SK-N-SH (cell line): ENCODE data around the gene POLR1C. TPM values are rescaled to one million over a fixed set of nuclear protein-coding genes. Genes with fewer than 3 reads are reported as not detected.
A peak's percentile ranks its signal among the peaks of the same experiment; 100 is the strongest.

Source experiments
- CTCF ChIA-PET: fragments of 300-600, 350-600 bp; formaldehyde crosslinking; extraction: SDS; loops from one replicate; lab custom pipeline; 2021; lab: Yijun Ruan, JAX
- POLR2A ChIA-PET: fragments of 350-600 bp; sonication (Branson Sonifier 250); formaldehyde crosslinking; extraction: SDS; loops from one replicate; lab custom pipeline; 2020; ENCODE audit warnings: antibody characterized with exemption, inconsistent platforms; lab: Yijun Ruan, JAX
- DNase-seq: peaks from one replicate; pipeline ENCODE4 v3.0.0; 2012
- H2AFZ ChIP-seq: fragments of 200-600 bp; sonication (generic); 2 replicates; pipeline ENCODE4 v1.8.1; 2016; ENCODE audit warnings: antibody characterized with exemption, mild to moderate bottlenecking, low read depth
- H3F3A ChIP-seq: fragments of 200-600 bp; sonication (generic); replicated peaks from 2 replicates; pipeline ENCODE3; 2016; ENCODE audit warnings: antibody characterized with exemption, mild to moderate bottlenecking; ENCODE audit not compliant: insufficient read depth
- H3K27ac ChIP-seq, 2 experiments: fragments of 200-500 bp in 1 of 2; fragments of 200-600 bp in 1 of 2; sonication (Bioruptor generic) in 1 of 2; sonication (generic), shearing (Covaris generic) in 1 of 2; 2 replicates each; pipeline versions ENCODE4 v1.5.1 to v1.6.1; 2014 to 2016; ENCODE audit warnings: low read depth in 2 of 2, inconsistent platforms in 1 of 2, low read length in 1 of 2, mild to moderate bottlenecking in 1 of 2, mixed read lengths in 1 of 2
- H3K27me3 ChIP-seq: fragments of 200-600 bp; sonication (generic), shearing (Covaris generic); 2 replicates; pipeline ENCODE4 v1.6.1; 2016; ENCODE audit warnings: mixed run types; ENCODE audit not compliant: insufficient read depth
- H3K36me3 ChIP-seq, 2 experiments: fragments of 200-500 bp in 1 of 2; fragments of 200-600 bp in 1 of 2; sonication (Bioruptor generic) in 1 of 2; sonication (generic) in 1 of 2; replicated peaks in 1 of 2; 2 replicates each; pipeline versions ENCODE3 to v1.5.1; 2014 to 2016; ENCODE audit warnings: low read length in 1 of 2, mild to moderate bottlenecking in 1 of 2; ENCODE audit not compliant: insufficient read depth in 2 of 2, control insufficient read depth in 1 of 2
- H3K4me1 ChIP-seq, 2 experiments: fragments of 200-500 bp in 1 of 2; fragments of 200-600 bp in 1 of 2; sonication (Bioruptor generic) in 1 of 2; sonication (generic), shearing (Covaris generic) in 1 of 2; 2 replicates each; pipeline versions ENCODE4 v1.5.1 to v1.6.1; 2014 to 2016; ENCODE audit warnings: low read depth in 1 of 2, low read length in 1 of 2, mixed run types in 1 of 2; ENCODE audit not compliant: insufficient read depth in 2 of 2, control insufficient read depth in 1 of 2
- H3K4me2 ChIP-seq: fragments of 200-600 bp; sonication (generic), shearing (Covaris generic); 2 replicates; pipeline ENCODE4 v1.6.1; 2017; ENCODE audit warnings: mixed run types
- H3K4me3 ChIP-seq, 2 experiments: fragments of 200-500 bp in 1 of 2; fragments of 200-600 bp in 1 of 2; sonication (Bioruptor generic) in 1 of 2; sonication (generic), shearing (Covaris generic) in 1 of 2; 2 replicates each; pipeline versions ENCODE4 v1.5.1 to v1.8.1; 2014 to 2016; ENCODE audit warnings: low read depth in 2 of 2, inconsistent platforms in 1 of 2, low read length in 1 of 2, mild to moderate bottlenecking in 1 of 2, mixed read lengths in 1 of 2, moderate library complexity in 1 of 2
- H3K79me2 ChIP-seq: fragments of 200-600 bp; sonication (generic); 2 replicates; pipeline ENCODE4 v1.8.1; 2017; ENCODE audit warnings: mild to moderate bottlenecking; ENCODE audit not compliant: insufficient read depth
- H3K9ac ChIP-seq: fragments of 200-600 bp; sonication (generic); 2 replicates; pipeline ENCODE4 v1.6.1; 2017; ENCODE audit warnings: mixed run types
- H3K9me2 ChIP-seq: fragments of 200-600 bp; sonication (generic); 2 replicates; pipeline ENCODE4 v1.6.1; 2017; ENCODE audit warnings: mixed run types
- H3K9me3 ChIP-seq: fragments of 200-600 bp; sonication (generic); 2 replicates; pipeline ENCODE4 v1.6.1; 2017; ENCODE audit warnings: mixed run types, mild to moderate bottlenecking, moderate library complexity
- H4K20me1 ChIP-seq: fragments of 200-600 bp; sonication (generic); 2 replicates; pipeline ENCODE4 v1.6.1; 2017; ENCODE audit warnings: mild to moderate bottlenecking, mixed run types; ENCODE audit not compliant: insufficient read depth
- EP300 ChIP-seq, 2 experiments: IDR thresholded peaks; 2 replicates each; pipeline versions ENCODE4 v1.4.0 to v1.6.1; 2012; ENCODE audit warnings: borderline replicate concordance in 1 of 2, low read depth in 1 of 2, low read length in 1 of 2
- FOXJ3 ChIP-seq: sonication (generic); formaldehyde crosslinking; IDR thresholded peaks from 2 replicates; pipeline ENCODE4 v1.5.1; 2020; ENCODE audit warnings: mild to moderate bottlenecking, missing genetic modification reagents
- FOXM1 ChIP-seq: IDR thresholded peaks from 2 replicates; pipeline ENCODE4 v1.4.0; 2012; ENCODE audit warnings: low read depth, mild to moderate bottlenecking
- JUND ChIP-seq: IDR thresholded peaks from 2 replicates; pipeline ENCODE4 v1.4.0; 2012
- MXI1 ChIP-seq: IDR thresholded peaks from 2 replicates; pipeline ENCODE4 v1.6.1; 2012; ENCODE audit warnings: mild to moderate bottlenecking, low read depth, low read length, improper control_type of control experiment
- NRF1 ChIP-seq: IDR thresholded peaks from 2 replicates; pipeline ENCODE4 v1.6.1; 2012; ENCODE audit warnings: low read depth, mild to moderate bottlenecking, low read length
- POLR2AphosphoS5 ChIP-seq: IDR thresholded peaks from 2 replicates; pipeline ENCODE4 v1.6.1; 2012; ENCODE audit warnings: low read depth, low read length
- RAD21 ChIP-seq: IDR thresholded peaks from 2 replicates; pipeline ENCODE4 v1.6.1; 2012; ENCODE audit warnings: mild to moderate bottlenecking, low read length
- RCOR1 ChIP-seq: fragments of 150-350 bp; IDR thresholded peaks from 2 replicates; pipeline ENCODE4 v1.6.1; 2017; ENCODE audit warnings: antibody characterized with exemption, low read length
- RFX5 ChIP-seq: IDR thresholded peaks from 2 replicates; pipeline ENCODE4 v1.6.1; 2012; ENCODE audit warnings: mild to moderate bottlenecking, improper control_type of control experiment, low read length
- WGBS: methylation state at CpG from one replicate; pipeline ENCODE4 v1.1.6; 2017; ENCODE audit warnings: low lambda C conversion rate; 5-methylcytosine and 5-hydroxymethylcytosine counted together
- polyA plus RNA-seq, 3 experiments: library from polyadenylated mRNA; depleted of rRNA; stranded (reverse); fragments of >200 nt; gene quantifications; 2 replicates each; pipeline ENCODE4 v1.2.3, GENCODE V29; 2012
- TF ChIP-seq, protein P1 (sequence below): fragments of 150-350 bp; IDR thresholded peaks from 2 replicates; pipeline ENCODE4 v1.6.1; 2016; ENCODE audit warnings: mild to moderate bottlenecking, low read depth, low read length
- TF ChIP-seq, protein P2 (sequence below): fragments of 200-600 bp; sonication (generic); IDR thresholded peaks from 2 replicates; pipeline ENCODE4 v1.6.1; 2017; ENCODE audit warnings: antibody characterized with exemption, mild to moderate bottlenecking, moderate library complexity
- TF ChIP-seq, protein P3 (sequence below): IDR thresholded peaks from 2 replicates; pipeline ENCODE4 v1.4.0; 2012; ENCODE audit warnings: low read depth, borderline replicate concordance

The POLR1C gene
- polyA plus RNA-seq, 1 of the 3 experiments (the other 2 are of a cell fraction): 59.1 TPM

DNA sequence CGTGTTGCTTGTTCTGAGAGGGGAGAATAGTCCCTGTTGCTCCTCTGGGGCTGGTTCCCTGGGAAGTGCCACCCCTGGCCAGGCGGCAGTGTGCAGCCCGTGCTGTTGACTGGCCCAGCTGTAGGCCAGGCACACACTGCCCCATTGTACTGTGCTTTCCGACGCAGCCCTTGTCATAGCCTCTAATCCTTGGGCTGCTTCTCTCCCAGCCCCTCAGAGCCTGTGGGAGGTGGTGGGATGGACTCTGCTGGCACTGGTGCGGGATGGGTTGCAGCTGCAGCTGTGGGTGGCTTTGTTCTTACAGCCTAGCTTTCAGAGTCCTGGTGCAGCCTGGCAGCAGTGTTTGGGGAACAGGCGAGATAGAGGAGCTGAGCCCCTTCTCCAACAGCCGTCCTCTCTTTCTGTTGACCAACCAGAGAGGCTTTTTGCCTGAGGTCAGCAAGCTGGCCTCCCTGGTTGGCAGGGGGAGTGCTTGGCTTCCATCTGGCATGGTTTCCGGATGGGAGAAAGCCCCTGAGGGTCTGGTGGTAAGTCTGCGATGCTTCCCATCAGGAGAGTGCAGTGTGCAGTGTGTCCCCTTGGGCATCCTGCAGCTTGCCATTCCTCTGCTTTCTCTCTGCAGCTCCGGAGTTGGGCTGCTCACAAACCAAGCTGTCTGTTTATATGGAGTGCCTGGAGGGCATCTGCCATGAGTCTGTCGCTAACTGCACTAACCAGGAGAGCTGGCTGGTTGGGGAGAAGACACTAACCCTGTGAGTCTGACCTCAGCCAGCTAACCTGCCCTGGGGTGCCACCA, 27.4 kb upstream of the POLR1C start:
- Histone ChIP-seq H2AFZ (no peak overlapping the region), H3K9ac (no peak overlapping the region), H3K9me3 (no peaks in the 10 kb centered on the region), H3K27ac (no peak overlapping the region; a peak in 1 of 4 replicates), H3K79me2 (peaks cover 53% of the 10 kb centered on the region), H3K9me2 (no peaks in the 10 kb centered on the region), H3K4me1 (peaks cover 22 to 24% of the 10 kb centered on the region in 2 experiments)
- 69% methylated on average over 5 of the region's 12 CpGs for WGBS
- TF ChIP-seq EP300 (IDR thresholded peaks at IDR 0.05; ENCODE audit: borderline replicate concordance in 1 of 2, low read depth in 1 of 2, low read length in 1 of 2) (peak in 1 of 2 experiments; percentile 50; a peak in 1 of 4 replicates), MXI1 (peak; percentile 15; the same call in 1 of the 2 replicates), RAD21 (no peak), POLR2AphosphoS5 (no peak), RFX5 (peak; percentile 58; the same call in 1 of the 2 replicates), JUND (no peak), RCOR1 (peak; percentile 71; the same call in 1 of the 2 replicates), FOXJ3 (CRISPR knock-in tag) (peak; percentile 57; the same call in 1 of the 2 replicates), NRF1 (no peak), FOXM1 (no peak)
- TF ChIP-seq, protein P1, sequence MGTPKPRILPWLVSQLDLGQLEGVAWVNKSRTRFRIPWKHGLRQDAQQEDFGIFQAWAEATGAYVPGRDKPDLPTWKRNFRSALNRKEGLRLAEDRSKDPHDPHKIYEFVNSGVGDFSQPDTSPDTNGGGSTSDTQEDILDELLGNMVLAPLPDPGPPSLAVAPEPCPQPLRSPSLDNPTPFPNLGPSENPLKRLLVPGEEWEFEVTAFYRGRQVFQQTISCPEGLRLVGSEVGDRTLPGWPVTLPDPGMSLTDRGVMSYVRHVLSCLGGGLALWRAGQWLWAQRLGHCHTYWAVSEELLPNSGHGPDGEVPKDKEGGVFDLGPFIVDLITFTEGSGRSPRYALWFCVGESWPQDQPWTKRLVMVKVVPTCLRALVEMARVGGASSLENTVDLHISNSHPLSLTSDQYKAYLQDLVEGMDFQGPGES: no peak
- TF ChIP-seq, protein P2, sequence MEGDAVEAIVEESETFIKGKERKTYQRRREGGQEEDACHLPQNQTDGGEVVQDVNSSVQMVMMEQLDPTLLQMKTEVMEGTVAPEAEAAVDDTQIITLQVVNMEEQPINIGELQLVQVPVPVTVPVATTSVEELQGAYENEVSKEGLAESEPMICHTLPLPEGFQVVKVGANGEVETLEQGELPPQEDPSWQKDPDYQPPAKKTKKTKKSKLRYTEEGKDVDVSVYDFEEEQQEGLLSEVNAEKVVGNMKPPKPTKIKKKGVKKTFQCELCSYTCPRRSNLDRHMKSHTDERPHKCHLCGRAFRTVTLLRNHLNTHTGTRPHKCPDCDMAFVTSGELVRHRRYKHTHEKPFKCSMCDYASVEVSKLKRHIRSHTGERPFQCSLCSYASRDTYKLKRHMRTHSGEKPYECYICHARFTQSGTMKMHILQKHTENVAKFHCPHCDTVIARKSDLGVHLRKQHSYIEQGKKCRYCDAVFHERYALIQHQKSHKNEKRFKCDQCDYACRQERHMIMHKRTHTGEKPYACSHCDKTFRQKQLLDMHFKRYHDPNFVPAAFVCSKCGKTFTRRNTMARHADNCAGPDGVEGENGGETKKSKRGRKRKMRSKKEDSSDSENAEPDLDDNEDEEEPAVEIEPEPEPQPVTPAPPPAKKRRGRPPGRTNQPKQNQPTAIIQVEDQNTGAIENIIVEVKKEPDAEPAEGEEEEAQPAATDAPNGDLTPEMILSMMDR: no peak
- TF ChIP-seq, protein P3, sequence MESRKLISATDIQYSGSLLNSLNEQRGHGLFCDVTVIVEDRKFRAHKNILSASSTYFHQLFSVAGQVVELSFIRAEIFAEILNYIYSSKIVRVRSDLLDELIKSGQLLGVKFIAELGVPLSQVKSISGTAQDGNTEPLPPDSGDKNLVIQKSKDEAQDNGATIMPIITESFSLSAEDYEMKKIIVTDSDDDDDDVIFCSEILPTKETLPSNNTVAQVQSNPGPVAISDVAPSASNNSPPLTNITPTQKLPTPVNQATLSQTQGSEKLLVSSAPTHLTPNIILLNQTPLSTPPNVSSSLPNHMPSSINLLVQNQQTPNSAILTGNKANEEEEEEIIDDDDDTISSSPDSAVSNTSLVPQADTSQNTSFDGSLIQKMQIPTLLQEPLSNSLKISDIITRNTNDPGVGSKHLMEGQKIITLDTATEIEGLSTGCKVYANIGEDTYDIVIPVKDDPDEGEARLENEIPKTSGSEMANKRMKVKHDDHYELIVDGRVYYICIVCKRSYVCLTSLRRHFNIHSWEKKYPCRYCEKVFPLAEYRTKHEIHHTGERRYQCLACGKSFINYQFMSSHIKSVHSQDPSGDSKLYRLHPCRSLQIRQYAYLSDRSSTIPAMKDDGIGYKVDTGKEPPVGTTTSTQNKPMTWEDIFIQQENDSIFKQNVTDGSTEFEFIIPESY: no peak
- TF ChIP-seq, all 33 proteins: peak for 5
- H3K36me3 ChIP-seq: no peaks in the 10 kb centered on the region
- H3K27me3 ChIP-seq: no peaks in the 10 kb centered on the region
- H3K4me3 ChIP-seq: no peak overlapping the region; a peak in 1 of 4 replicates
- no peaks in the 10 kb centered on the region for H3F3A ChIP-seq
- ChIA-PET CTCF (interaction anchor here (0.6 to 22.4 kb wide), 6 partner anchors 12 to 260 kb away, joined by 3 to 382 read pairs (median 4); partner anchors contain the start of genes DLK2, DNPH1, LRRC73 and TJAP1), POLR2A (interaction anchor here (0.6 to 2.0 kb wide), 10 partner anchors 8 to 120 kb away, joined by 3 to 10 read pairs (median 4); partner anchors contain the start of genes ABCC10, LRRC73, POLR1C and TJAP1)
- H4K20me1 ChIP-seq: peaks cover 35% of the 10 kb centered on the region; the same call in 1 of the 2 replicates
- H3K4me2 ChIP-seq: no peak overlapping the region
- DNase-seq: peak; percentile 89
